ENCODE measurements around the gene TMEM144.

TMEM144 gene

DNA sequence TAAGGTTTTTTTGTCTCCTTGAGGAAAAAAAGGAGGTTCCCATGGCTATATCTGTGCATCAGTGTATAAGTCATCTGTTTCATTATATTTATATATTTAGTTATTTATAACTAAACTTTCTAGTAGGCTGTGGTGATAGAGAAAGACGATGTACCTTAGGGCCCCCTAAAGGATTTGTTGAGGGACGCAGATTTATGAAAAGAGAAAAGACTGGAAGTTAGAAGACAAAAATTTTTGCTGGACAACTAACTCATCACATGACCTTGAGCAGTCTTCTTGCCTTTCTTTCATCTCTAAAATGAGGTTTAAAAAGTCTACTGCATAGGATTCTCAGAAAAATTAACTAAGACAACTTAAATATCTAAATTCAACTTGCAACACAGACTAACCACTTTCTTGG lies 43.6 kb upstream of the TMEM144 start:
- DNase-seq: no peak
- Histone ChIP-seq H3K27ac (no peak overlapping the region), H3K36me3 (no peaks in the 10 kb centered on the region), H3K4me3 (ENCODE audit: low read depth, low read length) (no peak overlapping the region), H3K9me3 (ENCODE audit: severe bottlenecking) (no peaks in the 10 kb centered on the region), H3K27me3 (ENCODE audit: insufficient read depth, low read depth, severe bottlenecking) (no peaks in the 10 kb centered on the region)
- TF ChIP-seq, protein P1, sequence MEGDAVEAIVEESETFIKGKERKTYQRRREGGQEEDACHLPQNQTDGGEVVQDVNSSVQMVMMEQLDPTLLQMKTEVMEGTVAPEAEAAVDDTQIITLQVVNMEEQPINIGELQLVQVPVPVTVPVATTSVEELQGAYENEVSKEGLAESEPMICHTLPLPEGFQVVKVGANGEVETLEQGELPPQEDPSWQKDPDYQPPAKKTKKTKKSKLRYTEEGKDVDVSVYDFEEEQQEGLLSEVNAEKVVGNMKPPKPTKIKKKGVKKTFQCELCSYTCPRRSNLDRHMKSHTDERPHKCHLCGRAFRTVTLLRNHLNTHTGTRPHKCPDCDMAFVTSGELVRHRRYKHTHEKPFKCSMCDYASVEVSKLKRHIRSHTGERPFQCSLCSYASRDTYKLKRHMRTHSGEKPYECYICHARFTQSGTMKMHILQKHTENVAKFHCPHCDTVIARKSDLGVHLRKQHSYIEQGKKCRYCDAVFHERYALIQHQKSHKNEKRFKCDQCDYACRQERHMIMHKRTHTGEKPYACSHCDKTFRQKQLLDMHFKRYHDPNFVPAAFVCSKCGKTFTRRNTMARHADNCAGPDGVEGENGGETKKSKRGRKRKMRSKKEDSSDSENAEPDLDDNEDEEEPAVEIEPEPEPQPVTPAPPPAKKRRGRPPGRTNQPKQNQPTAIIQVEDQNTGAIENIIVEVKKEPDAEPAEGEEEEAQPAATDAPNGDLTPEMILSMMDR (IDR thresholded peaks at IDR 0.05; ENCODE audit: low read depth, low read length): no peak

GRCh38 chr4:158168606-158169005 lies 41.7 kb upstream of the TMEM144 start:
- TF ChIP-seq, protein P1 (IDR thresholded peaks at IDR 0.05; ENCODE audit: low read depth, low read length): no peak

DNA sequence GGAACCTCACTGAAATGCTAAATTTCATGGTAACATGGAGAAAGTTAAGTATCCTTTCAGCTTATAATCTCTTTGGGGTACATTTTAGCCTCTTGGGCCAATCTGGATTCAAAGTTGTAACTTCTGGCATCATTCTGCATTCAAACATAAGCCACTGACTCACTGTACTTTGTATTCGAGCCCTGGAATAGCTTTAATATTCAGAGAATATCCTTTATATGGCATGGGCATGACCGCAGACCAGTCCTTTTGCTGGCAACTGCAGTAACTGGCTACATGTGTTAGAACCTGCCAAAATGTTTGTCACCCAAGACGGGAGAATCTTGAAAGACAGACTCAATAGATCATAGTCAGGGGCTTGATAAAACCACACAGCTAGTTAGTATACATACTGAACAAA lies 40.8 kb upstream of the TMEM144 start:
- TF ChIP-seq, protein P1 (IDR thresholded peaks at IDR 0.05; ENCODE audit: low read depth, low read length): no peak
- Histone ChIP-seq H3K27ac (peak overlapping the region; percentile 78), H3K4me3 (ENCODE audit: low read depth, low read length) (peak overlapping the region; percentile 21)

More at GRCh38 chr4:158168606-158169005, 41.7 kb upstream of the TMEM144 start:
- DNase-seq: no peak
- no peaks in the 10 kb centered on the region for H3K36me3 ChIP-seq
- H3K27me3 ChIP-seq (ENCODE audit: insufficient read depth, low read depth, severe bottlenecking): no peaks in the 10 kb centered on the region
- H3K27ac ChIP-seq: no peak overlapping the region; the same call in 1 of the 2 replicates
- H3K4me3 ChIP-seq (ENCODE audit: low read depth, low read length): no peak overlapping the region
- no peaks in the 10 kb centered on the region for H3K9me3 ChIP-seq (ENCODE audit: severe bottlenecking)

GRCh38 chr4:158169931-158170690 lies 40.2 kb upstream of the TMEM144 start:
- TF ChIP-seq, protein P1 (IDR thresholded peaks at IDR 0.05; ENCODE audit: low read depth, low read length): no peak
- Histone ChIP-seq H3K27ac (peak overlapping the region; percentile 78), H3K4me3 (ENCODE audit: low read depth, low read length) (peak overlapping the region; percentile 21)

More for the DNA sequence above, 40.8 kb upstream of the TMEM144 start:
- H3K27me3 ChIP-seq (ENCODE audit: insufficient read depth, low read depth, severe bottlenecking): no peaks in the 10 kb centered on the region
- DNase-seq: peak; percentile 26
- H3K9me3 ChIP-seq (ENCODE audit: severe bottlenecking): no peaks in the 10 kb centered on the region
- no peaks in the 10 kb centered on the region for H3K36me3 ChIP-seq

GRCh38 chr4:158170691-158171561 lies 39.4 kb upstream of the TMEM144 start:
- Histone ChIP-seq H3K27ac (peak overlapping the region; percentile 78), H3K27me3 (ENCODE audit: insufficient read depth, low read depth, severe bottlenecking) (no peaks in the 10 kb centered on the region), H3K36me3 (no peaks in the 10 kb centered on the region), H3K4me3 (ENCODE audit: low read depth, low read length) (no peak overlapping the region), H3K9me3 (ENCODE audit: severe bottlenecking) (no peaks in the 10 kb centered on the region)
- TF ChIP-seq, protein P1 (IDR thresholded peaks at IDR 0.05; ENCODE audit: low read depth, low read length): peak; percentile 85
- DNase-seq: peak; percentile 18

More at GRCh38 chr4:158169931-158170690, 40.2 kb upstream of the TMEM144 start:
- DNase-seq: peak; percentile 72
- Histone ChIP-seq H3K27me3 (ENCODE audit: insufficient read depth, low read depth, severe bottlenecking) (no peaks in the 10 kb centered on the region), H3K36me3 (no peaks in the 10 kb centered on the region), H3K9me3 (ENCODE audit: severe bottlenecking) (no peaks in the 10 kb centered on the region)

Data from WERI-Rb-1 (cell line).